Psoas muscle (tissue), 8 donors: Measurements from ENCODE around the gene MBD5. TPM values are rescaled to one million over a fixed set of nuclear protein-coding genes. Genes with fewer than 3 reads are reported as not detected.

Experiments used
- ATAC-seq, 4 donors: fragments of 200-7000 bp; cut with Tn5 transposase; one replicate each; pipeline ENCODE4 v1.9.1; 2020; ENCODE audit warnings: moderate library complexity in 3 of 4, mild to moderate bottlenecking in 2 of 4
- DNase-seq, 2 donors: peaks; one replicate each; pipeline ENCODE4 v3.0.0-alpha.2; 2020
- H3K27ac ChIP-seq: fragments of 200-600 bp; one replicate; pipeline ENCODE4 v1.8.0; 2022
- H3K27me3 ChIP-seq, 3 donors: fragments of 200-600 bp in 1 of 3; one replicate each; pipeline versions ENCODE4 v1.6.1 to v1.8.0; 2013 to 2022; ENCODE audit warnings: low read length in 2 of 3, mild to moderate bottlenecking in 2 of 3, moderate library complexity in 1 of 3; ENCODE audit not compliant: insufficient read depth in 3 of 3
- H3K36me3 ChIP-seq, 2 donors: fragments of 200-600 bp in 1 of 2; one replicate each; pipeline versions ENCODE4 v1.6.1 to v1.8.0; 2013 to 2022; ENCODE audit warnings: low read depth in 1 of 2, mild to moderate bottlenecking in 1 of 2, moderate library complexity in 1 of 2; ENCODE audit not compliant: insufficient read depth in 1 of 2
- H3K4me1 ChIP-seq: fragments of 200-600 bp; one replicate; pipeline ENCODE4 v1.8.0; 2022
- H3K4me3 ChIP-seq: fragments of 200-600 bp; one replicate; pipeline ENCODE4 v1.8.0; 2022; ENCODE audit warnings: mild to moderate bottlenecking
- H3K9me3 ChIP-seq: fragments of 200-600 bp; one replicate; pipeline ENCODE4 v1.8.0; 2022
- WGBS, 3 donors: extraction: QIAGEN DNeasy Blood & Tissue Kit; methylation state at CpG; one replicate each; pipeline versions ENCODE4 v1.1.6 to v1.1.7; 2013; 5-methylcytosine and 5-hydroxymethylcytosine counted together
- intact Hi-C, 2 donors: fragments of 100-400 bp; cut with DNase I; formaldehyde crosslinking; loops; one replicate each; pipeline versions ENCODE4 v1.11.0 to v1.14.2; 2022
- polyA plus RNA-seq, 3 donors: library from polyadenylated mRNA; stranded (reverse); fragments of 200-250 nt; gene quantifications; one replicate each; pipeline ENCODE4 v1.2.3, GENCODE V29; 2013
- total RNA-seq, 4 donors: library from RNA; stranded (reverse); fragmentation: NEBNext Ultra II Directional in 2 of 4; extraction: Animal tissue kit (Norgen Biotek cat#: 25700) in 2 of 4; gene quantifications; one replicate each; pipeline versions ENCODE4 v1.2.1 to v1.2.4, GENCODE V29; 2021 to 2023
- TF ChIP-seq, protein P1 (sequence below): fragments of 200-600 bp; IDR thresholded peaks from one replicate; pipeline ENCODE4 v1.8.0; 2022; ENCODE audit warnings: antibody characterized with exemption
- donor health status: healthy with polysubstance abuse.
- donor health status: DM: no; HTN: no; CAD: no; lungs with moderate emphysema.
- donor health status: Bipolar disorder and iron deficiency.
- donor health status: healthy.
- donor health status: DM: yes; HTN: yes; CAD: no.
- donor health status: DM: no; HTN: no; CAD: no.
- donor health status: DM: no; HTN: no; CAD: no.
- donor health status: DM: yes; HTN: yes; CAD: no.

Gene MBD5
- total and polyA plus RNA-seq, 7 donors: 3.2 to 36.5 (median 17.5) TPM

- no peak overlapping the region for H3K27ac ChIP-seq
- H3K36me3 ChIP-seq: no peaks in the 10 kb centered on the region
- WGBS, 3 donors: 87 to 88% (median 87%) methylated on average over 5 of the region's 5 CpGs
- DNase-seq: no peak
- TF ChIP-seq, protein P1, sequence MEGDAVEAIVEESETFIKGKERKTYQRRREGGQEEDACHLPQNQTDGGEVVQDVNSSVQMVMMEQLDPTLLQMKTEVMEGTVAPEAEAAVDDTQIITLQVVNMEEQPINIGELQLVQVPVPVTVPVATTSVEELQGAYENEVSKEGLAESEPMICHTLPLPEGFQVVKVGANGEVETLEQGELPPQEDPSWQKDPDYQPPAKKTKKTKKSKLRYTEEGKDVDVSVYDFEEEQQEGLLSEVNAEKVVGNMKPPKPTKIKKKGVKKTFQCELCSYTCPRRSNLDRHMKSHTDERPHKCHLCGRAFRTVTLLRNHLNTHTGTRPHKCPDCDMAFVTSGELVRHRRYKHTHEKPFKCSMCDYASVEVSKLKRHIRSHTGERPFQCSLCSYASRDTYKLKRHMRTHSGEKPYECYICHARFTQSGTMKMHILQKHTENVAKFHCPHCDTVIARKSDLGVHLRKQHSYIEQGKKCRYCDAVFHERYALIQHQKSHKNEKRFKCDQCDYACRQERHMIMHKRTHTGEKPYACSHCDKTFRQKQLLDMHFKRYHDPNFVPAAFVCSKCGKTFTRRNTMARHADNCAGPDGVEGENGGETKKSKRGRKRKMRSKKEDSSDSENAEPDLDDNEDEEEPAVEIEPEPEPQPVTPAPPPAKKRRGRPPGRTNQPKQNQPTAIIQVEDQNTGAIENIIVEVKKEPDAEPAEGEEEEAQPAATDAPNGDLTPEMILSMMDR: no peak
- intact Hi-C loops: no loop called here
- ATAC-seq: no peak
- H3K9me3 ChIP-seq: no peaks in the 10 kb centered on the region
- H3K4me1 ChIP-seq: no peaks in the 10 kb centered on the region
- no peaks in the 10 kb centered on the region for H3K27me3 ChIP-seq
- no peak overlapping the region for H3K4me3 ChIP-seq
Observed at GRCh38 chr2:148244593-148245292, 223.9 kb downstream of the MBD5 start.

DNA sequence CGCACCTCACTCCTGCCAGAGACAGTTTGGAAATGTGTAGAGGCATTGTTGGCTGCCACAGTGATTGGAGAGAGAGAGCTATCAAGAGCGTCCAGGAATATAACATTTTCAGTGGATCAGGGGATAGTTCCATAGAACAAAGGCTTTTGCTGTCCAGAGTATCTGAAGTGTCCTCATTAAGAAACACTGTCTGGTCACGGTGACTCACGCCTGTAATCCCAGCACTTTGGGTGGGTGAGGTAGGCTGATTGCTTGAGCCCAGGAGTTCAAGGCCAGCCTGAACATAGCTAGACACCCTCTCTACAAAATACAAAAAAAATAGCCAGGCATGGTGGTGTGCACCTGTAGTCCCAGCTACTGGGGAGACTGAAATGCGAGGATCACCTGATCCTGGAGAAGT, 231.1 kb downstream of the MBD5 start:
- intact Hi-C loops: no loop called here
- WGBS, 3 donors: 95 to 98% (median 97%) methylated on average over 5 of the region's 5 CpGs

DNA sequence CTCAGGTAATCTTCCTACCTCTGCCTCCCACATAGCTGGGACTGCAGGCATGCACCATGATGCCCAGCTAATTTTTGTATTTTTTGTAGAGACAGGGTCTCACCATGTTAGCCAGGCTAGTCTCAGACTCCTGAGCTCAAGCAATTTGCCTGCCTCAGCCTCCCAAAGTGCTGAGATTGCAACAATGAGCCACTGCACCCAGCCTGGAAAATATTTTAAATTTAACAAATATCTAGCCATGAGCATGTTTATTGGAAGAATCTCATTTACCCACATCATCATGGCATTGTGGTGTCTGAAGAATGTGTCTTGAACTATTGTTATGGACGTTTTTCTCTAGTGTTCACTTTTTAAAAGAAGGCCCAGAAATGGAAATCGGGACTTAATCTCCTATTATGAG, 231.8 kb downstream of the MBD5 start:
- Histone ChIP-seq H3K9me3 (peaks cover 10% of the 10 kb centered on the region), H3K27me3 (no peaks in the 10 kb centered on the region), H3K4me1 (no peaks in the 10 kb centered on the region), H3K36me3 (no peaks in the 10 kb centered on the region), H3K27ac (no peak overlapping the region), H3K4me3 (no peak overlapping the region)
- no peak for ATAC-seq
- no peak for DNase-seq
- TF ChIP-seq, protein P1: no peak
- intact Hi-C loops: no loop called here
- WGBS, 3 donors: 65 to 99% (median 97%) methylated on average over 2 of the region's 2 CpGs

More for the DNA sequence above, 231.1 kb downstream of the MBD5 start:
- Histone ChIP-seq H3K27ac (no peak overlapping the region), H3K4me3 (no peak overlapping the region), H3K36me3 (no peaks in the 10 kb centered on the region), H3K9me3 (peaks cover 10% of the 10 kb centered on the region), H3K27me3 (no peaks in the 10 kb centered on the region), H3K4me1 (no peaks in the 10 kb centered on the region)
- ATAC-seq: no peak
- no peak for DNase-seq
- TF ChIP-seq, protein P1: no peak

- Histone ChIP-seq H3K27me3 (no peaks in the 10 kb centered on the region), H3K9me3 (peaks cover 10% of the 10 kb centered on the region), H3K4me3 (no peak overlapping the region), H3K4me1 (no peaks in the 10 kb centered on the region), H3K36me3 (no peaks in the 10 kb centered on the region), H3K27ac (no peak overlapping the region)
- ATAC-seq: no peak
- TF ChIP-seq, protein P1: no peak
- intact Hi-C loops: no loop called here
- DNase-seq: no peak
- 91 to 94% (median 92%) methylated on average over 6 of the region's 6 CpGs for WGBS, 3 donors
Observed at GRCh38 chr2:148253685-148254084, 232.8 kb downstream of the MBD5 start.

- DNase-seq (no peak), ATAC-seq (peak in 1 of 4 donors; percentile 37)
- Histone ChIP-seq H3K36me3 (no peaks in the 10 kb centered on the region), H3K27me3 (no peaks in the 10 kb centered on the region), H3K9me3 (peaks cover 10% of the 10 kb centered on the region), H3K4me1 (no peaks in the 10 kb centered on the region), H3K4me3 (no peak overlapping the region), H3K27ac (no peak overlapping the region)
- intact Hi-C loops: no loop called here
- WGBS, 3 donors: 41 to 69% (median 48%) methylated on average over 8 of the region's 8 CpGs
- TF ChIP-seq, protein P1: no peak
Observed at GRCh38 chr2:148255929-148256328, 235.0 kb downstream of the MBD5 start.
